ENCODE data around the gene CTNNA3. TPM values are rescaled to one million over a fixed set of nuclear protein-coding genes. Genes with fewer than 3 reads are reported as not detected.

Gene CTNNA3
- polyA plus RNA-seq, 1 donor from 2014 or later = 0.14 TPM

- Histone ChIP-seq H3F3A (ENCODE audit: insufficient read depth, low read length, poor library complexity, severe bottlenecking) (no peaks in the 10 kb centered on the region), H4K20me1 (ENCODE audit: insufficient read depth) (no peaks in the 10 kb centered on the region), H3K9ac (ENCODE audit: low read length) (no peak overlapping the region), H3K36me3 (ENCODE audit: insufficient read depth, low read length) (no peaks in the 10 kb centered on the region), H3K27ac (ENCODE audit: low read length) (no peak overlapping the region), H3K4me3 (ENCODE audit: low read length) (no peak overlapping the region), H3K9me2 (ENCODE audit: insufficient read depth, low read length) (no peaks in the 10 kb centered on the region), H3K4me2 (ENCODE audit: low read length) (no peak overlapping the region), H3K9me3 (ENCODE audit: low read length) (no peaks in the 10 kb centered on the region), H2AFZ (ENCODE audit: low read depth, low read length) (no peak overlapping the region), H3K27me3 (ENCODE audit: insufficient read depth, low read depth, low read length) (no peaks in the 10 kb centered on the region), H3K79me2 (replicated peaks; ENCODE audit: insufficient read depth, low read length) (no peaks in the 10 kb centered on the region)
- TF ChIP-seq, protein P1, sequence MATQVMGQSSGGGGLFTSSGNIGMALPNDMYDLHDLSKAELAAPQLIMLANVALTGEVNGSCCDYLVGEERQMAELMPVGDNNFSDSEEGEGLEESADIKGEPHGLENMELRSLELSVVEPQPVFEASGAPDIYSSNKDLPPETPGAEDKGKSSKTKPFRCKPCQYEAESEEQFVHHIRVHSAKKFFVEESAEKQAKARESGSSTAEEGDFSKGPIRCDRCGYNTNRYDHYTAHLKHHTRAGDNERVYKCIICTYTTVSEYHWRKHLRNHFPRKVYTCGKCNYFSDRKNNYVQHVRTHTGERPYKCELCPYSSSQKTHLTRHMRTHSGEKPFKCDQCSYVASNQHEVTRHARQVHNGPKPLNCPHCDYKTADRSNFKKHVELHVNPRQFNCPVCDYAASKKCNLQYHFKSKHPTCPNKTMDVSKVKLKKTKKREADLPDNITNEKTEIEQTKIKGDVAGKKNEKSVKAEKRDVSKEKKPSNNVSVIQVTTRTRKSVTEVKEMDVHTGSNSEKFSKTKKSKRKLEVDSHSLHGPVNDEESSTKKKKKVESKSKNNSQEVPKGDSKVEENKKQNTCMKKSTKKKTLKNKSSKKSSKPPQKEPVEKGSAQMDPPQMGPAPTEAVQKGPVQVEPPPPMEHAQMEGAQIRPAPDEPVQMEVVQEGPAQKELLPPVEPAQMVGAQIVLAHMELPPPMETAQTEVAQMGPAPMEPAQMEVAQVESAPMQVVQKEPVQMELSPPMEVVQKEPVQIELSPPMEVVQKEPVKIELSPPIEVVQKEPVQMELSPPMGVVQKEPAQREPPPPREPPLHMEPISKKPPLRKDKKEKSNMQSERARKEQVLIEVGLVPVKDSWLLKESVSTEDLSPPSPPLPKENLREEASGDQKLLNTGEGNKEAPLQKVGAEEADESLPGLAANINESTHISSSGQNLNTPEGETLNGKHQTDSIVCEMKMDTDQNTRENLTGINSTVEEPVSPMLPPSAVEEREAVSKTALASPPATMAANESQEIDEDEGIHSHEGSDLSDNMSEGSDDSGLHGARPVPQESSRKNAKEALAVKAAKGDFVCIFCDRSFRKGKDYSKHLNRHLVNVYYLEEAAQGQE (IDR thresholded peaks at IDR 0.05; ENCODE audit: borderline replicate concordance) = no peak
- TF ChIP-seq TAF1 (IDR thresholded peaks at IDR 0.05; ENCODE audit: low read depth) (no peak), EZH2 (IDR thresholded peaks at IDR 0.05; ENCODE audit: borderline replicate concordance, insufficient read depth, low read length, poor library complexity, severe bottlenecking) (no peak), EP300 (conservative IDR thresholded peaks at IDR 0.05; ENCODE audit: poor library complexity, severe bottlenecking) (no peak), MXI1 (conservative IDR thresholded peaks at IDR 0.05; ENCODE audit: poor library complexity, severe bottlenecking) (no peak), POLR2AphosphoS5 (IDR thresholded peaks at IDR 0.05) (no peak), SMC3 (conservative IDR thresholded peaks at IDR 0.05; ENCODE audit: poor library complexity) (no peak), RAD21 (conservative IDR thresholded peaks at IDR 0.05) (no peak)
- TF ChIP-seq, protein P2, sequence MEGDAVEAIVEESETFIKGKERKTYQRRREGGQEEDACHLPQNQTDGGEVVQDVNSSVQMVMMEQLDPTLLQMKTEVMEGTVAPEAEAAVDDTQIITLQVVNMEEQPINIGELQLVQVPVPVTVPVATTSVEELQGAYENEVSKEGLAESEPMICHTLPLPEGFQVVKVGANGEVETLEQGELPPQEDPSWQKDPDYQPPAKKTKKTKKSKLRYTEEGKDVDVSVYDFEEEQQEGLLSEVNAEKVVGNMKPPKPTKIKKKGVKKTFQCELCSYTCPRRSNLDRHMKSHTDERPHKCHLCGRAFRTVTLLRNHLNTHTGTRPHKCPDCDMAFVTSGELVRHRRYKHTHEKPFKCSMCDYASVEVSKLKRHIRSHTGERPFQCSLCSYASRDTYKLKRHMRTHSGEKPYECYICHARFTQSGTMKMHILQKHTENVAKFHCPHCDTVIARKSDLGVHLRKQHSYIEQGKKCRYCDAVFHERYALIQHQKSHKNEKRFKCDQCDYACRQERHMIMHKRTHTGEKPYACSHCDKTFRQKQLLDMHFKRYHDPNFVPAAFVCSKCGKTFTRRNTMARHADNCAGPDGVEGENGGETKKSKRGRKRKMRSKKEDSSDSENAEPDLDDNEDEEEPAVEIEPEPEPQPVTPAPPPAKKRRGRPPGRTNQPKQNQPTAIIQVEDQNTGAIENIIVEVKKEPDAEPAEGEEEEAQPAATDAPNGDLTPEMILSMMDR (IDR thresholded peaks at IDR 0.05; ENCODE audit: poor library complexity, severe bottlenecking) = no peak
These were observed 88.5 kb downstream of the CTNNA3 start for GRCh38 chr10:67607472-67607871.

DNA sequence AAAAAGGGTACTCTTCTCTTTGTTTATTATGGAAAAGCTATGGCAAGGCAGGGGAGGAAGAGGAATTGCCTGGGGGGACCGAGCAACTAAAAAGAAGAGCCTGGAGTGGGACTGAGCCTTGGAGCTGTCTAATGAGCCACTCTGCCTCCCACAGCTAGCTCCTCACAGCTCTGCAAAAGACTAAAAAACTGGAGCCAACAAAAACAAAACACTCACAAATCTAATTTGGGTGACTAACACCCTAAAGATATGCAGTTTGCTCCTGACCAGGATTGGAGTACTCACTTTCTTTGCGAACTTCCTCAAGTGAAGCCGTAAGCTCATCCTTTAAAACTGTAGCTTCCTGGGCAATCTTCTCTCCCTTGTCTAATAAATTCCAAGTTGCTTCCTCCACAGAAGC is 89.4 kb downstream of the CTNNA3 start:
- Histone ChIP-seq H4K20me1 (ENCODE audit: insufficient read depth) (no peaks in the 10 kb centered on the region), H3K4me3 (ENCODE audit: low read length) (no peak overlapping the region), H3K27ac (ENCODE audit: low read length) (no peak overlapping the region), H3K4me2 (ENCODE audit: low read length) (no peak overlapping the region), H3K36me3 (ENCODE audit: insufficient read depth, low read length) (no peaks in the 10 kb centered on the region), H3K79me2 (replicated peaks; ENCODE audit: insufficient read depth, low read length) (no peaks in the 10 kb centered on the region), H3K27me3 (ENCODE audit: insufficient read depth, low read depth, low read length) (no peaks in the 10 kb centered on the region), H3K9me3 (ENCODE audit: low read length) (no peaks in the 10 kb centered on the region), H3K9me2 (ENCODE audit: insufficient read depth, low read length) (no peaks in the 10 kb centered on the region), H3F3A (ENCODE audit: insufficient read depth, low read length, poor library complexity, severe bottlenecking) (no peaks in the 10 kb centered on the region), H3K9ac (ENCODE audit: low read length) (no peak overlapping the region), H2AFZ (ENCODE audit: low read depth, low read length) (no peak overlapping the region)
- TF ChIP-seq MXI1 (conservative IDR thresholded peaks at IDR 0.05; ENCODE audit: poor library complexity, severe bottlenecking) (no peak), EP300 (conservative IDR thresholded peaks at IDR 0.05; ENCODE audit: poor library complexity, severe bottlenecking) (no peak), SMC3 (conservative IDR thresholded peaks at IDR 0.05; ENCODE audit: poor library complexity) (no peak)
- TF ChIP-seq, protein P2 (IDR thresholded peaks at IDR 0.05; ENCODE audit: poor library complexity, severe bottlenecking) = no peak
- TF ChIP-seq, protein P1 (IDR thresholded peaks at IDR 0.05; ENCODE audit: borderline replicate concordance) = no peak
